ENCODE data around the gene SH3GLB1. TPM values are rescaled to one million over a fixed set of nuclear protein-coding genes. Genes with fewer than 3 reads are reported as not detected.

Gene SH3GLB1
- total RNA-seq, 4 donors from 2014 or later = 56.2 to 73.1 (median 61.8) TPM

GRCh38 chr1:86718786-86719185, 14.4 kb downstream of the SH3GLB1 start:
- H3K36me3 ChIP-seq = peaks cover 10 to 77% (median 38%) of the 10 kb centered on the region in 4 donors
- H3K4me3 ChIP-seq = no peak overlapping the region
- intact Hi-C loops (cut with DNase I) = no loop called here
- 53% methylated on average over 2 of the region's 2 CpGs for WGBS
- DNase-seq (ENCODE audit: extremely low spot score) = no peak
- H3K9me3 ChIP-seq = no peaks in the 10 kb centered on the region
- no peak overlapping the region for H3K27ac ChIP-seq (replicated peaks in 1 of 4)
- TF ChIP-seq EP300 (IDR thresholded peaks at IDR 0.05) (no peak), POLR2AphosphoS5 (IDR thresholded peaks at IDR 0.05) (no peak), CTCF (IDR thresholded peaks at IDR 0.05) (no peak), POLR2A (IDR thresholded peaks at IDR 0.05; ENCODE audit: low read depth) (no peak)
- peaks cover 32 to 50% (median 40%) of the 10 kb centered on the region in 4 donors for H3K4me1 ChIP-seq
- H3K27me3 ChIP-seq = no peaks in the 10 kb centered on the region

DNA sequence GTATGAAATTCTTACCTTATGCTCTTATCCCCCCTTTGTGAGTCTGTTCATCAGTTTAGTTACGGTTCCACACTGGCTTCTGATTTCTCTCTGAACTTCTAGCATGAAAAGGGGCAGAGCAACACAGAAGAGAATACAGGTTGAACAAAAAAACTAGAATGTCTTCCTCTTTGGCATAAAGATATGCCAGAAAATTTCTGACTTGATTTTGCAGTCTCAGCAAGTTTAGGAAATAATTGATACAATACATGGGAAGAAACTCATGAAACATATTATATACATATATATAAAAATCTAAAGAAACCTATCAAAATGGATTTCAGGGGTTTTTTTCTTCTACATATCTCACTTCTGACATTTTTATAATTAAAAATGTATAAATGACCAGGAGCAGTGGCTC, 27.0 kb downstream of the SH3GLB1 start:
- Histone ChIP-seq H3K9me3 (no peaks in the 10 kb centered on the region), H3K4me3 (no peak overlapping the region), H3K27me3 (no peaks in the 10 kb centered on the region), H3K36me3 (peaks cover 19 to 76% (median 45%) of the 10 kb centered on the region in 4 donors), H3K4me1 (no peaks in the 10 kb centered on the region), H3K27ac (replicated peaks in 1 of 4) (no peak overlapping the region)
- TF ChIP-seq POLR2AphosphoS5 (IDR thresholded peaks at IDR 0.05) (no peak), POLR2A (IDR thresholded peaks at IDR 0.05; ENCODE audit: low read depth) (no peak), CTCF (IDR thresholded peaks at IDR 0.05) (no peak), EP300 (IDR thresholded peaks at IDR 0.05) (no peak)
- intact Hi-C loops (cut with DNase I) = no loop called here
- DNase-seq (ENCODE audit: extremely low spot score) = no peak
- WGBS = 100% methylated on average over 1 of the region's 1 CpG

DNA sequence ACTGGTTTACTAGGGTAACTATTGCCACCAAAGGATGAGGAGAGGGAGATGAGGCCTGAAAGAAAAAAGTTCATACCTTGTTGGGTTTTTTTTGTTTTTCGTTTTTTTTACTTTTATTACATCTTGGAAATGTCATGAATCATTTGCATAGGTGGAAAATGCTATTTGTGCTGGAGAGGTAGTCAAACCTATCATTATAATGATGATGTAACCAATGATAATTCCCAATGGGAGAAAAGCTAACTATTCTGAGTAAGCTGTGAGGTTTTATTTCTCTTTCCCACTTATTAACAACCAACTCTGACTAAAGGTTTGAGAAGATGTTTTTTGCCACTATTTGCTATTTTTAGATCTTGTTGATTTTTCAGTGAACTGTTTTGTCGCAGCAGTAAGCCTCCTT, 29.0 kb downstream of the SH3GLB1 start:
- no peak overlapping the region for H3K27ac ChIP-seq (replicated peaks in 1 of 4)
- intact Hi-C loops (cut with DNase I) = no loop called here
- no peak overlapping the region for H3K4me3 ChIP-seq
- WGBS = 41% methylated on average over 2 of the region's 2 CpGs
- peaks cover 22 to 78% (median 53%) of the 10 kb centered on the region in 4 donors for H3K36me3 ChIP-seq
- no peaks in the 10 kb centered on the region for H3K9me3 ChIP-seq
- H3K27me3 ChIP-seq = no peaks in the 10 kb centered on the region
- DNase-seq (ENCODE audit: extremely low spot score) = no peak
- TF ChIP-seq CTCF (IDR thresholded peaks at IDR 0.05) = no peak
- TF ChIP-seq EP300 (IDR thresholded peaks at IDR 0.05) = no peak
- TF ChIP-seq POLR2A (IDR thresholded peaks at IDR 0.05; ENCODE audit: low read depth) = no peak
- no peak for TF ChIP-seq POLR2AphosphoS5 (IDR thresholded peaks at IDR 0.05)
- no peaks in the 10 kb centered on the region for H3K4me1 ChIP-seq

DNA sequence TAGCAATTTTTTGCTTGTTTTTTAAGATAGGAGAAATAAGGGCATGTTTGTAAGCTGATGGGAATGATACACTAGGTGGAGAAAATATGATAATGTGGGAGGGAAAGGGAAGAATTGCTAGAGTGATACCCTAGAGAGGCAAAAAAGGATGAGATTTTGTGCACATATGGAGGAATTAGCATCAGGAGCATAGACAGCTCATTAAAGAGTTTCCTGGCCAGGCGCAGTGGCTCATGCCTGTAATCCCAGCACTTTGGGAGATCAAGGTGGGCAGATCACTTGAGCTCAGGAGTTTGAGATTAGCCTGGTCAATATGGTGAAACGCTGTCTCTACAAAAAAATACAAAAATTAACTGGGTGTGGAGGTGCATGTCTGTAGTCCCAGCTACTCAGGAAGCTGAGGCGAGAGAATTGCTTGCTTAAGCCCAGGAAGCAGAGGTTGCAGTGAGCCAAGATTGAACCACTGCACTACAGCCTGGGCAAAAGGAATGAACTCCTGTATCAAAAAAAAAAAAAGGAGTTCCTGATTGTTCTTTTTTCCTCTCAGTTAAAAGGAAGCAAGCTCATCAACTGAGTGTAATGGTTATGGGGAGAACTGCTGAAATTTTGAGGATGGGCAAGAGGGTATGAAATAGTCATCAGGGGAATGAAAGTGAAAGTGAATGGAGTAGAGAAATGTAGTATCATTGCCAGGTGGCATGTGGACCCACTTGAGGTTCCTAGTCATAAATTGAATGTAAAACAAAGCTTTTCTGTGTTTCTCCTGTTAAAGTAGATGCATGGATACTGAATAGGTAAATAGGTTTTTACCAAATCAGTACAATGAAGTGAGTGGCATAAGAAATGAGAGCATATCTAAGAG, 35.5 kb downstream of the SH3GLB1 start:
- no peak overlapping the region for H3K4me3 ChIP-seq
- H3K27me3 ChIP-seq = no peaks in the 10 kb centered on the region
- 81% methylated on average over 3 of the region's 3 CpGs for WGBS
- peaks cover 39 to 86% (median 70%) of the 10 kb centered on the region in 4 donors for H3K36me3 ChIP-seq
- no peak for TF ChIP-seq POLR2A (IDR thresholded peaks at IDR 0.05; ENCODE audit: low read depth)
- TF ChIP-seq POLR2AphosphoS5 (IDR thresholded peaks at IDR 0.05) = no peak
- TF ChIP-seq CTCF (IDR thresholded peaks at IDR 0.05) = no peak
- TF ChIP-seq EP300 (IDR thresholded peaks at IDR 0.05) = no peak
- H3K27ac ChIP-seq (replicated peaks in 1 of 4) = peak overlapping the region in 1 of 4 donors; percentile 3
- peaks cover 4 to 14% (median 10%) of the 10 kb centered on the region in 4 donors for H3K4me1 ChIP-seq
- intact Hi-C loops (cut with DNase I) = no loop called here
- H3K9me3 ChIP-seq = no peaks in the 10 kb centered on the region
- no peak for DNase-seq (ENCODE audit: extremely low spot score)

All from esophagus muscularis mucosa (tissue), 4 donors.